ENCODE measurements around the gene ASRGL1.
"Not testable (repeated sequence)": the region's sequence is repeated elsewhere in the genome, so short reads cannot be mapped to it uniquely, and the experiment has no call there.

DNA sequence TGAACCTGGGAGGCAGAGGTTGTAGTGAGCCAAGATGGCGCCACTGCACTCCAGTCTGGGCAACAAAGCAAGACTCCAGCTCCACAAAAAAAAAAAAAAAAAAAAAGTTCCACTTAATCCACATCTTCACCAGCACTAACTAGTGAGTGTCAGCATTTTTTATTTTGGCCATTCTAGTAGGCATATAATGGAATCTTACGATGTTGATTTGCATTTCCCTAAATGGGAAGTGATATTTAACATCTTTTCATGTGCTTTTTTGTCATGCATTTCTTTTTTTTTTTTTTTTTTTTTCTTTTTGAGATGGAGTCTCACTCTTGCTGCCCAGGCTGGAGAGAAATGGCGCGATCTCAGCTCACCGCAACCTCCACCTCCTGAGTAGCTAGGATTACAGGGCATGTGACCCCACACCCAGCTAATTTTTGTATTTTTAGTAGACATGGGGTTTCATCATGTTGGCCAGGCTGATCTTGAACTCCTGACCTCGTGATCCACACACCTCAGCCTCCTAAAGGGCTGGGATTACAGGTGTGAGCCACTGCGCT is 6.5 kb downstream of the ASRGL1 start:
- not testable (repeated sequence) for TF ChIP-seq POLR2A (IDR thresholded peaks at IDR 0.05)
- TF ChIP-seq, protein P1, sequence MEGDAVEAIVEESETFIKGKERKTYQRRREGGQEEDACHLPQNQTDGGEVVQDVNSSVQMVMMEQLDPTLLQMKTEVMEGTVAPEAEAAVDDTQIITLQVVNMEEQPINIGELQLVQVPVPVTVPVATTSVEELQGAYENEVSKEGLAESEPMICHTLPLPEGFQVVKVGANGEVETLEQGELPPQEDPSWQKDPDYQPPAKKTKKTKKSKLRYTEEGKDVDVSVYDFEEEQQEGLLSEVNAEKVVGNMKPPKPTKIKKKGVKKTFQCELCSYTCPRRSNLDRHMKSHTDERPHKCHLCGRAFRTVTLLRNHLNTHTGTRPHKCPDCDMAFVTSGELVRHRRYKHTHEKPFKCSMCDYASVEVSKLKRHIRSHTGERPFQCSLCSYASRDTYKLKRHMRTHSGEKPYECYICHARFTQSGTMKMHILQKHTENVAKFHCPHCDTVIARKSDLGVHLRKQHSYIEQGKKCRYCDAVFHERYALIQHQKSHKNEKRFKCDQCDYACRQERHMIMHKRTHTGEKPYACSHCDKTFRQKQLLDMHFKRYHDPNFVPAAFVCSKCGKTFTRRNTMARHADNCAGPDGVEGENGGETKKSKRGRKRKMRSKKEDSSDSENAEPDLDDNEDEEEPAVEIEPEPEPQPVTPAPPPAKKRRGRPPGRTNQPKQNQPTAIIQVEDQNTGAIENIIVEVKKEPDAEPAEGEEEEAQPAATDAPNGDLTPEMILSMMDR (IDR thresholded peaks at IDR 0.05) = not testable (repeated sequence)
